GM19351 (cell line): Measurements from ENCODE around the gene PRR29.
"Not testable (repeated sequence)": the region's sequence is repeated elsewhere in the genome, so short reads cannot be mapped to it uniquely, and the experiment has no call there.

Experiments
- ATAC-seq: cut with Tn5 transposase; IDR thresholded peaks from one replicate; pipeline ENCODE4 v1.9.1; 2021; ENCODE audit warnings: mild to moderate bottlenecking, moderate library complexity; ENCODE audit not compliant: unreplicated experiment

The PRR29 gene

GRCh38 chr17:63995626-63996025, 2.5 kb upstream of the PRR29 start:
- ATAC-seq, result no peak

GRCh38 chr17:63996430-63997182, 1.5 kb upstream of the PRR29 start:
- ATAC-seq, result no peak

GRCh38 chr17:63997341-63998048, 656 bp upstream of the PRR29 start:
- no peak for ATAC-seq

- no peak for ATAC-seq
Observed at GRCh38 chr17:63998721-63999679, 849 bp downstream of the PRR29 start.

GRCh38 chr17:63999680-64000531, 1.8 kb downstream of the PRR29 start:
- no peak for ATAC-seq

GRCh38 chr17:64001091-64001579, 3.0 kb downstream of the PRR29 start:
- ATAC-seq, result no peak

GRCh38 chr17:64001763-64002529, 3.8 kb downstream of the PRR29 start:
- no peak for ATAC-seq

GRCh38 chr17:64002658-64003525, 4.7 kb downstream of the PRR29 start:
- ATAC-seq, result no peak

- ATAC-seq, result no peak
Observed at GRCh38 chr17:64003526-64004121, 5.5 kb downstream of the PRR29 start.

- ATAC-seq, result no peak
Observed at GRCh38 chr17:64004218-64004770, 6.1 kb downstream of the PRR29 start.

GRCh38 chr17:64004903-64005733, 7.0 kb downstream of the PRR29 start:
- ATAC-seq, result no peak

GRCh38 chr17:64005734-64006167, 7.6 kb downstream of the PRR29 start:
- ATAC-seq, result no peak

- no peak for ATAC-seq
Observed at GRCh38 chr17:64006361-64007088, 8.4 kb downstream of the PRR29 start.

- not testable (repeated sequence) for ATAC-seq
Observed at GRCh38 chr17:64007089-64007837, 9.1 kb downstream of the PRR29 start.

- ATAC-seq, result no peak
Observed at GRCh38 chr17:64007838-64008282, 9.7 kb downstream of the PRR29 start.
